Gastroesophageal sphincter (tissue), 4 donors: ENCODE results near the gene PTPN1. TPM values are rescaled to one million over a fixed set of nuclear protein-coding genes. Genes with fewer than 3 reads are reported as not detected.
A peak's percentile ranks its signal among the peaks of the same experiment; 100 is the strongest.

Experiments
- ATAC-seq: fragments of 150-250 bp; one replicate; pipeline ENCODE4 v1.9.1; 2016; ENCODE audit warnings: mild to moderate bottlenecking, moderate library complexity
- H3K27ac ChIP-seq, 4 donors: fragments of 200-600 bp; sonication (generic) in 3 of 4; 1 replicate in 3 of 4; 2 replicates in 1 of 4; pipeline ENCODE4 v1.5.1; 2016 to 2019
- H3K27me3 ChIP-seq: fragments of 200-600 bp; sonication (generic); one replicate; pipeline ENCODE4 v1.5.1; 2019
- H3K36me3 ChIP-seq, 2 donors: fragments of 200-600 bp; sonication (generic); one replicate each; pipeline ENCODE4 v1.5.1; 2019; ENCODE audit warnings: control low read depth in 1 of 2
- H3K4me1 ChIP-seq, 3 donors: fragments of 200-600 bp; sonication (generic); 1 replicate in 2 of 3; 2 replicates in 1 of 3; pipeline ENCODE4 v1.5.1; 2016 to 2019; ENCODE audit warnings: control low read depth in 2 of 3
- H3K4me3 ChIP-seq, 2 donors: fragments of 200-600 bp; sonication (generic); one replicate each; pipeline ENCODE4 v1.5.1; 2019; ENCODE audit warnings: mild to moderate bottlenecking in 1 of 2, moderate library complexity in 1 of 2
- H3K9me3 ChIP-seq, 3 donors: fragments of 200-600 bp; sonication (generic); one replicate each; pipeline ENCODE4 v1.5.1; 2017 to 2019; ENCODE audit warnings: control low read depth in 2 of 3
- EP300 ChIP-seq: sonication (generic); formaldehyde crosslinking; IDR thresholded peaks from one replicate; pipeline ENCODE4 v1.6.1; 2017; ENCODE audit warnings: antibody characterized with exemption, mild to moderate bottlenecking
- POLR2A ChIP-seq, 2 donors: fragments of 450-650 bp; IDR thresholded peaks; one replicate each; pipeline ENCODE4 v1.6.1; 2017; ENCODE audit warnings: antibody characterized with exemption in 2 of 2, mild to moderate bottlenecking in 2 of 2, moderate library complexity in 1 of 2
- POLR2AphosphoS5 ChIP-seq: sonication (generic); formaldehyde crosslinking; IDR thresholded peaks from one replicate; pipeline ENCODE4 v1.6.1; 2017; ENCODE audit warnings: antibody characterized with exemption
- WGBS, 2 donors: methylation state at CpG; one replicate each; pipeline ENCODE4 v1.1.5; 2018; ENCODE audit warnings: low coverage in 1 of 2; 5-methylcytosine and 5-hydroxymethylcytosine counted together
- total RNA-seq, 4 donors: library from RNA; depleted of rRNA; stranded (reverse); fragments of >200 nt; gene quantifications; one replicate each; pipeline ENCODE4 v1.1.0, GENCODE V29; 2016
- TF ChIP-seq, protein P1 (sequence below), 4 experiments: fragments of 200-600 bp in 2 of 4; fragments of 450-650 bp in 2 of 4; sonication (generic) in 1 of 4; IDR thresholded peaks; one replicate each; pipeline ENCODE4 v1.5.1; 2017 to 2019; ENCODE audit warnings: antibody characterized with exemption in 4 of 4, mild to moderate bottlenecking in 2 of 4, moderate library complexity in 2 of 4

The PTPN1 gene
- total RNA-seq, 4 donors from 2014 or later = 27.6 to 43.6 (median 38.4) TPM

- Histone ChIP-seq H3K9me3 (no peaks in the 10 kb centered on the region), H3K27ac (peak overlapping the region in 3 of 4 donors; percentile 54 to 77 (median 64)), H3K27me3 (no peaks in the 10 kb centered on the region), H3K36me3 (no peaks in the 10 kb centered on the region), H3K4me1 (peaks cover 3 to 89% (median 16%) of the 10 kb centered on the region in 3 donors), H3K4me3 (no peak overlapping the region)
- ATAC-seq = no peak
- WGBS, 2 donors = 0 to 44% methylated on average over 1 to 2 of the region's 5 CpGs
- TF ChIP-seq, protein P1, sequence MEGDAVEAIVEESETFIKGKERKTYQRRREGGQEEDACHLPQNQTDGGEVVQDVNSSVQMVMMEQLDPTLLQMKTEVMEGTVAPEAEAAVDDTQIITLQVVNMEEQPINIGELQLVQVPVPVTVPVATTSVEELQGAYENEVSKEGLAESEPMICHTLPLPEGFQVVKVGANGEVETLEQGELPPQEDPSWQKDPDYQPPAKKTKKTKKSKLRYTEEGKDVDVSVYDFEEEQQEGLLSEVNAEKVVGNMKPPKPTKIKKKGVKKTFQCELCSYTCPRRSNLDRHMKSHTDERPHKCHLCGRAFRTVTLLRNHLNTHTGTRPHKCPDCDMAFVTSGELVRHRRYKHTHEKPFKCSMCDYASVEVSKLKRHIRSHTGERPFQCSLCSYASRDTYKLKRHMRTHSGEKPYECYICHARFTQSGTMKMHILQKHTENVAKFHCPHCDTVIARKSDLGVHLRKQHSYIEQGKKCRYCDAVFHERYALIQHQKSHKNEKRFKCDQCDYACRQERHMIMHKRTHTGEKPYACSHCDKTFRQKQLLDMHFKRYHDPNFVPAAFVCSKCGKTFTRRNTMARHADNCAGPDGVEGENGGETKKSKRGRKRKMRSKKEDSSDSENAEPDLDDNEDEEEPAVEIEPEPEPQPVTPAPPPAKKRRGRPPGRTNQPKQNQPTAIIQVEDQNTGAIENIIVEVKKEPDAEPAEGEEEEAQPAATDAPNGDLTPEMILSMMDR (IDR thresholded peaks at IDR 0.05) = no peak
- no peak for TF ChIP-seq POLR2AphosphoS5
- no peak for TF ChIP-seq EP300
- TF ChIP-seq POLR2A (IDR thresholded peaks at IDR 0.05) = no peak
Observed at GRCh38 chr20:50541606-50542041, 31.4 kb downstream of the PTPN1 start.

DNA sequence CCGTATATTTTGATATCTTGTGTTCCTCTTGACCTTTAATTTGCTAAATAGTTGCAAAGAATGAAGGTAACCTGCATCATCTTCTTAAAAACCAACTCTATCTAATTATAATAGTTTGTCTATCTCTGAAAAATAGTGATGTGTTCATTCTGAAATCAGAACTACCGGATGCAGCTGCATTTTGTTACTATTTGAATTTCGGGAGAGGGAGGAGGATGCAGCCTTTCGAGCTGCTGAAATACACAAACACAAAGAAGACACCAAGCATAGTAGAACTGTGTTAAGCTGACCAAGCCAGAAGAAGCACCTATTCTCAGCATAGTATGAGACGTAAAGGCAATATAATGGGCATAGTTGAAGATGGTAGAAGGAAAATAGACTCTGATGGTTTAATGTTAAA lies 33.1 kb downstream of the PTPN1 start:
- no peak for ATAC-seq
- Histone ChIP-seq H3K36me3 (peaks cover 0 to under 1% of the 10 kb centered on the region in 2 donors), H3K27me3 (no peaks in the 10 kb centered on the region), H3K27ac (no peak overlapping the region), H3K4me3 (no peak overlapping the region), H3K4me1 (peaks cover 3 to 80% (median 12%) of the 10 kb centered on the region in 3 donors), H3K9me3 (no peaks in the 10 kb centered on the region)
- no peak for TF ChIP-seq POLR2A (IDR thresholded peaks at IDR 0.05)
- TF ChIP-seq, protein P1 (IDR thresholded peaks at IDR 0.05) = no peak
- no peak for TF ChIP-seq POLR2AphosphoS5
- no peak for TF ChIP-seq EP300
- WGBS, 2 donors = 52 to 62% methylated on average over 5 of the region's 5 CpGs

- 84 to 91% methylated on average over 4 to 5 of the region's 5 CpGs for WGBS, 2 donors
- no peaks in the 10 kb centered on the region for H3K27me3 ChIP-seq
- no peaks in the 10 kb centered on the region for H3K9me3 ChIP-seq
- H3K4me1 ChIP-seq = peaks cover 3 to 70% (median 12%) of the 10 kb centered on the region in 3 donors
- no peak for TF ChIP-seq POLR2A (IDR thresholded peaks at IDR 0.05)
- no peak for TF ChIP-seq POLR2AphosphoS5
- TF ChIP-seq EP300 = no peak
- TF ChIP-seq, protein P1 (IDR thresholded peaks at IDR 0.05) = no peak
- no peak overlapping the region for H3K27ac ChIP-seq
- H3K4me3 ChIP-seq = no peak overlapping the region
- no peak for ATAC-seq
- H3K36me3 ChIP-seq = peaks cover 0 to 11% of the 10 kb centered on the region in 2 donors
Observed at GRCh38 chr20:50545126-50545525, 34.9 kb downstream of the PTPN1 start.

DNA sequence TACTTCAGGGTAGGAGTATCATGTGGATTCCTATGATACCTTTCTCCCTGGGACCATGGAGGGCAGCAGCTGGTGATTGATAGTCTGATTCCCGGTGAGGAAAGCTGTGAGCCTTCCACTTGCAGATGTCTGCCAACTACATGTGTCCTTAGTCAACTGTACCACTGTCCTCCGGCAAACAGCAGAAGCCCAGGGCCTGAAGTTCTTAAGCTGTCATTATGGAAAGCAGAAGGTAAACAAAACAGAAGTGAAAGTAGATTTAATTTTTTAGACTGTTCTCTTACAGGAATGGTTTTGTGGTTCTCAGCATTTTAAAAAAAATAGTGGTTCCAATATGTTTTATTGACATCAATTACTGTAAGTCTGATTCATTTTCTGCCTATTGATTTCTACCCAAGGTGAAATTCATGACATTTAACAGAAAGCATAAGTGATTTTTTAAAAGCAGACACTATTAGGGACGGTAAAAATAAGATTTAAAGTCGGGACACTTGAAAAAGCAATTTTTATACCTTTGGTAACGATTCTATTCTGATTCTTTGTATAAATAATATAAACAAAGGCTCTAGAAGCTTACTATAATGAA lies 36.6 kb downstream of the PTPN1 start:
- ATAC-seq = no peak
- H3K27ac ChIP-seq = peak overlapping the region in 1 of 4 donors; percentile 13
- whole genome bisulfite sequencing, 2 donors = 46 to 54% methylated on average over 5 of the region's 5 CpGs

More for the DNA sequence above, 36.6 kb downstream of the PTPN1 start:
- H3K9me3 ChIP-seq = no peaks in the 10 kb centered on the region
- H3K27me3 ChIP-seq = no peaks in the 10 kb centered on the region
- peaks cover 0 to 70% (median 0%) of the 10 kb centered on the region in 3 donors for H3K4me1 ChIP-seq
- TF ChIP-seq, protein P1 (IDR thresholded peaks at IDR 0.05) = no peak
- TF ChIP-seq EP300 = no peak
- no peak for TF ChIP-seq POLR2AphosphoS5
- TF ChIP-seq POLR2A (IDR thresholded peaks at IDR 0.05) = no peak
- no peak overlapping the region for H3K4me3 ChIP-seq
- peaks cover 0 to 11% of the 10 kb centered on the region in 2 donors for H3K36me3 ChIP-seq
